Stimulated activated CD4-positive, alpha-beta T cell treated with anti-CD3 and anti-CD28 coated beads, Interleukin-1b, Interleukin-23, amount 100 ng/mL, for 48 hours (primary cell): ENCODE data around the gene CFAP43.

Experiments used
- DNase-seq: peaks from one replicate; pipeline ENCODE4 v3.0.0-alpha.2; 2020

Gene CFAP43

GRCh38 chr10:104231784-104232612, at the start of gene CFAP43:
TSS of gene CFAP43 (minus strand) at chr10:104232364. CDS start at chr10:104232246, 118 bp downstream.
- DNase-seq = peak; percentile 99

- DNase-seq = no peak
These were observed 49.5 kb upstream of the CFAP43 start for GRCh38 chr10:104281694-104282093.

- DNase-seq = no peak
These were observed 47.5 kb upstream of the CFAP43 start for GRCh38 chr10:104279550-104280259.

GRCh38 chr10:104277785-104278184, 45.6 kb upstream of the CFAP43 start:
- DNase-seq = no peak

GRCh38 chr10:104276192-104276591, 44.0 kb upstream of the CFAP43 start:
- no peak for DNase-seq

- peak; percentile 45 for DNase-seq
These were observed 42.9 kb upstream of the CFAP43 start for GRCh38 chr10:104274762-104275721.

GRCh38 chr10:104273899-104274575, 41.9 kb upstream of the CFAP43 start:
- no peak for DNase-seq

- DNase-seq = no peak
These were observed 41.1 kb upstream of the CFAP43 start for GRCh38 chr10:104273286-104273685.

GRCh38 chr10:104268713-104269645, 36.8 kb upstream of the CFAP43 start, which contains the start of gene GSTO2:
TSS of gene GSTO2 (plus strand) at chr10:104269184. CDS start at chr10:104274916, 5,732 bp downstream.
- peak; percentile 100 for DNase-seq

GRCh38 chr10:104268405-104268712, 36.2 kb upstream of the CFAP43 start:
- no peak for DNase-seq

- DNase-seq = peak; percentile 59
These were observed 35.7 kb upstream of the CFAP43 start for GRCh38 chr10:104267721-104268404.

GRCh38 chr10:104264783-104265182, 32.6 kb upstream of the CFAP43 start:
- DNase-seq = no peak

GRCh38 chr10:104262055-104262454, 29.9 kb upstream of the CFAP43 start:
- no peak for DNase-seq

- no peak for DNase-seq
These were observed 28.6 kb upstream of the CFAP43 start for GRCh38 chr10:104260775-104261115.

- DNase-seq = no peak
These were observed 28.0 kb upstream of the CFAP43 start for GRCh38 chr10:104259999-104260774.

- DNase-seq = no peak
These were observed 27.3 kb upstream of the CFAP43 start for GRCh38 chr10:104259456-104259855.

- DNase-seq = no peak
These were observed 26.0 kb upstream of the CFAP43 start for GRCh38 chr10:104258209-104258608.

GRCh38 chr10:104257235-104257634, 25.1 kb upstream of the CFAP43 start:
- DNase-seq = no peak

GRCh38 chr10:104256335-104256961, 24.3 kb upstream of the CFAP43 start:
- DNase-seq = no peak
